Keratinocyte (primary cell): ENCODE measurements around the gene SPSB2. TPM values are rescaled to one million over a fixed set of nuclear protein-coding genes. Genes with fewer than 3 reads are reported as not detected.
"Not testable (repeated sequence)": the region's sequence is repeated elsewhere in the genome, so short reads cannot be mapped to it uniquely, and the experiment has no call there.

Source experiments
- DNase-seq: peaks from one replicate; pipeline ENCODE4 v3.0.0-alpha.2; 2011; ENCODE audit warnings: low read depth, missing footprints, low spot score
- FAIRE-seq: peaks from 2 replicates; lab custom pipeline; 2011; peaks lifted over from hg19 to GRCh38; lab: Jason Lieb, UNC
- H2AFZ ChIP-seq: 2 replicates; pipeline ENCODE4 v1.6.0; 2012; ENCODE audit warnings: low read length, control low read depth, inconsistent platforms; ENCODE audit not compliant: control insufficient read depth
- H3K27ac ChIP-seq: 2 replicates; pipeline ENCODE4 v1.5.1; 2011; ENCODE audit warnings: low read length; ENCODE audit not compliant: control insufficient read depth, insufficient read depth
- H3K27me3 ChIP-seq: 3 replicates; pipeline ENCODE4 v1.6.0; 2011; ENCODE audit warnings: low read length; ENCODE audit not compliant: control insufficient read depth, insufficient read depth; ENCODE audit errors: extremely low read depth
- H3K36me3 ChIP-seq, 2 experiments: 2 replicates in 1 of 2; 3 replicates in 1 of 2; pipeline ENCODE4 v1.5.1; 2011; ENCODE audit warnings: low read length in 2 of 2, mild to moderate bottlenecking in 1 of 2; ENCODE audit not compliant: control insufficient read depth in 2 of 2, insufficient read depth in 2 of 2; ENCODE audit errors: extremely low read depth in 1 of 2
- H3K4me1 ChIP-seq: 3 replicates; pipeline ENCODE4 v1.5.1; 2011; ENCODE audit warnings: low read length; ENCODE audit not compliant: control insufficient read depth, insufficient read depth; ENCODE audit errors: extremely low read depth
- H3K4me2 ChIP-seq: 3 replicates; pipeline ENCODE4 v1.6.0; 2011; ENCODE audit warnings: low read depth, low read length; ENCODE audit not compliant: control insufficient read depth, insufficient read depth; ENCODE audit errors: extremely low read depth
- H3K4me3 ChIP-seq, 3 experiments: fragments of 200-600 bp in 1 of 3; sonication (generic) in 1 of 3; 2 replicates in 2 of 3; 3 replicates in 1 of 3; pipeline ENCODE4 v1.5.1; 2011 to 2016; ENCODE audit warnings: low read length in 3 of 3, mild to moderate bottlenecking in 3 of 3, control low read depth in 2 of 3, inconsistent platforms in 1 of 3, low read depth in 1 of 3, mixed read lengths in 1 of 3, mixed run types in 1 of 3, moderate library complexity in 1 of 3; ENCODE audit not compliant: control insufficient read depth in 2 of 3, insufficient read depth in 2 of 3; ENCODE audit errors: extremely low read depth in 1 of 3
- H3K79me2 ChIP-seq: 2 replicates; pipeline ENCODE4 v1.6.0; 2012; ENCODE audit warnings: low read length; ENCODE audit not compliant: control insufficient read depth, insufficient read depth
- H3K9ac ChIP-seq: 3 replicates; pipeline ENCODE4 v1.6.0; 2011; ENCODE audit warnings: low read length; ENCODE audit not compliant: control insufficient read depth, insufficient read depth; ENCODE audit errors: extremely low read depth
- H3K9me1 ChIP-seq: 3 replicates; pipeline ENCODE4 v1.6.0; 2011; ENCODE audit warnings: low read length; ENCODE audit not compliant: control insufficient read depth, insufficient read depth; ENCODE audit errors: extremely low read depth
- H3K9me3 ChIP-seq: 2 replicates; pipeline ENCODE4 v1.5.1; 2012; ENCODE audit warnings: low read depth, low read length; ENCODE audit not compliant: control insufficient read depth
- H4K20me1 ChIP-seq: 3 replicates; pipeline ENCODE4 v1.6.0; 2011; ENCODE audit warnings: low read length; ENCODE audit not compliant: control insufficient read depth, insufficient read depth; ENCODE audit errors: extremely low read depth
- CTCF ChIP-seq, 3 experiments: IDR thresholded peaks in 1 of 3; conservative IDR thresholded peaks in 1 of 3; optimal IDR thresholded peaks in 1 of 3; 2 replicates in 2 of 3; 3 replicates in 1 of 3; pipeline versions ENCODE3 to v1.5.1; 2011; ENCODE audit warnings: low read length in 3 of 3, mild to moderate bottlenecking in 3 of 3, moderate library complexity in 2 of 3, control low read depth in 1 of 3, inconsistent platforms in 1 of 3; ENCODE audit not compliant: insufficient read depth in 2 of 3; ENCODE audit errors: extremely low read depth in 1 of 3
- EZH2 ChIP-seq: IDR thresholded peaks from one replicate; pipeline ENCODE4 v1.6.1; 2012; ENCODE audit warnings: inconsistent platforms, mild to moderate bottlenecking, low read length, moderate library complexity
- dilution Hi-C: fragments of 300-500 bp; cut with MboI; formaldehyde crosslinking; loops from one replicate; pipeline ENCODE4 v1.7.0; 2020; ENCODE audit warnings: low sequenced_read_pairs; ENCODE audit not compliant: extremely low pct_ligation_motif_present
- polyA plus RNA-seq, 5 experiments: library from polyadenylated mRNA; depleted of rRNA in 3 of 5; stranded (reverse) in 3 of 5; stranded (forward) in 1 of 5; unstranded in 1 of 5; fragments of >200 nt; gene quantifications; 1 replicate in 1 of 5; 2 replicates in 3 of 5; 3 replicates in 1 of 5; pipeline versions ENCODE4 v1.2.1 to v1.2.3, GENCODE V29; 2011 to 2012; ENCODE audit warnings: missing spikeins in 2 of 5, low read depth in 1 of 5, low replicate concordance in 1 of 5

Gene SPSB2
- polyA plus RNA-seq, 1 donor (not counting 4 experiments of a cell fraction or from before 2014, with no cell fraction given) = 4.9 TPM

- Histone ChIP-seq H3K4me1 (peaks cover 5% of the 10 kb centered on the region), H3K27ac (no peak overlapping the region), H3K36me3 (no peaks in the 10 kb centered on the region), H2AFZ (no peak overlapping the region), H3K4me3 (no peak overlapping the region), H3K9me1 (no peaks in the 10 kb centered on the region), H3K27me3 (peaks cover 5% of the 10 kb centered on the region), H3K79me2 (no peaks in the 10 kb centered on the region), H3K9ac (no peak overlapping the region), H4K20me1 (no peaks in the 10 kb centered on the region), H3K4me2 (no peak overlapping the region), H3K9me3 (no peaks in the 10 kb centered on the region)
- FAIRE-seq (no peak), DNase-seq (no peak)
- TF ChIP-seq CTCF (optimal IDR thresholded peaks at IDR 0.05 in 1 of 3, IDR thresholded peaks at IDR 0.05 in 1 of 3, conservative IDR thresholded peaks at IDR 0.05 in 1 of 3; ENCODE audit: extremely low read depth in 1 of 3, insufficient read depth in 2 of 3, low read length in 3 of 3) (no peak), EZH2 (no peak)
- dilution Hi-C loops = no loop called here
Measured at GRCh38 chr12:6909421-6910145, 36.5 kb upstream of the SPSB2 start.

DNA sequence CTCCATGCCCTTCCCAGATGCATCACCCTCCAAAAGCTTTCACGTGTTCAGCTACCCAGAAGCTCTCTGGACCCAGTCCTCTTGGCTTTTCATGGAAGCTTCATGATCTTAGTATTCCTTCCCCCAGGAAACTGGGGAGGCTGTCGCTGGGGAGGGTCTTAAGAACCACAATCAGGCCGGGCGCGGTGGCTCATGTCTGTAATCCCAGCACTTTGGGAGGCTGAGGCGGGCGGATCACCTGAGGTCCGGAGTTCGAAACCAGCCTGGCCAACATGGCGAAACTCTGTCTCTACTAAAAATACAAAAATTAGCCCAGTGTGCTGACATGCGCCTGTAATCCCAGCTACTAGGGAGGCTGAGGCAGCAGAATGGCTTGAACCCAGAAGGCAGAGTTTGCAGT is 35.0 kb upstream of the SPSB2 start:
- H3K36me3 ChIP-seq, H3K27ac ChIP-seq, FAIRE-seq, H3K79me2 ChIP-seq, H3K4me2 ChIP-seq, H3K9me3 ChIP-seq, H3K9ac ChIP-seq, H3K4me3 ChIP-seq, H2AFZ ChIP-seq, DNase-seq, dilution Hi-C loops, H3K27me3 ChIP-seq, H3K9me1 ChIP-seq, H4K20me1 ChIP-seq: not testable (repeated sequence)
- peaks cover 13% of the 10 kb centered on the region for H3K4me1 ChIP-seq
